Measurements from ENCODE around the gene SYT7.
"Not testable (repeated sequence)": the region's sequence is repeated elsewhere in the genome, so short reads cannot be mapped to it uniquely, and the experiment has no call there.

SYT7 gene

DNA sequence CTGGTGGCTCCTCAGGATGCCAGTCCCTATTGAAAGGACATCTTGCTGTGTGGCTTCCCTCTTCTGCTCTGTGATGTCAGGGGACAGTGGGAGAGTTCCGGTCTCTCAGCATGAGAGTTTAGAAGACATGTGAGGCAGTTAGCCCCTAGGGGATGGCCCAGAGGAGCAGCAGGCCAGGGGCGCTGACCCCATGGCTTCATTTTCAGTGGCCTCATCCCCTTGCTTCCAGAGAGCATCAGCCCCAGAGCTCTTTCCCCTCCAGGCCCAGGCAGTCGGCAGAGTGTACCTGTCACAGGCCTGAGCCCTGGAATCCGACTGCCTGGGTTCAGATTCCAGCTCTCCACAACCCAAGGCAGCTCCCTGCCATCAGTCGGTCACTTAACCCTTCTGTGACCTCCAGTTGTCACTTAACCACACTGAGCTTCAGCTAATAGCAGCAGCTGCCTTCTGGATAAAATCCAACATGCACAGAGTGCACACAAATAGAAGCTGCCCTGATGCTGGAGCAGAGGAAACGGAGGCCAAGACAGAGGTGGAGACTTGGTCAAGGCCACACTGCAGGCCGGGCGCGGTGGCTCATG, 86.4 kb downstream of the SYT7 start:
- DNase-seq, result no peak

DNA sequence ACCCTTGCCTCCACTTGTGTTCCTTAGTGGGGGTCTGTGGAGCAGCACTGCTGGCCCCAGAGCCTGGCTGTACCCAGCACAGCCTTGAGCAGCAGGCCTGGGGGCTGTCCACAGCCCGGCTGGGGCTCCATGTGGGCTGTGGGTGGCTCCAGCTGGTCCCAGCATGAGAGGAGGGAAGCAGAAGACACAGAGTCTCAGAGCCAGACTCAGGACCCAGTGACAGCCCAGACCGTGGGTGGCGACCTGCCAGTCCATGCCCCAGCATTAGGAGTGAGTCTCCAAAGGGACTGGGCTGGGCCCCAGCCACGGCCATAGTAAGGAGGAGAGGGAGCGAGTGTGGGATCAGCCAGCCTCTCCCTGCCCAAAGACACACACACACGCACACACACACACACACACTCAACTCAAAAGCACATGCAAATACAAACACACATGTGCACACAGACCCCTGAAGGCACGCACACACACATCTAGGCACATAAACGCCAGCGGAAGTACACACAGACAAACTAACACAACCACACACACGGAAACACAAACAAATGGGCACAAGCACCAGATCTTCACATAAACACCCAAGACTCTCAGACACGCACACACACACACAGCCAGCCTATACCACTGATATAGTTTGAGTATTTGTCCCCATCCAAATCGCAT, 89.0 kb downstream of the SYT7 start:
- DNase-seq, result no peak

DNA sequence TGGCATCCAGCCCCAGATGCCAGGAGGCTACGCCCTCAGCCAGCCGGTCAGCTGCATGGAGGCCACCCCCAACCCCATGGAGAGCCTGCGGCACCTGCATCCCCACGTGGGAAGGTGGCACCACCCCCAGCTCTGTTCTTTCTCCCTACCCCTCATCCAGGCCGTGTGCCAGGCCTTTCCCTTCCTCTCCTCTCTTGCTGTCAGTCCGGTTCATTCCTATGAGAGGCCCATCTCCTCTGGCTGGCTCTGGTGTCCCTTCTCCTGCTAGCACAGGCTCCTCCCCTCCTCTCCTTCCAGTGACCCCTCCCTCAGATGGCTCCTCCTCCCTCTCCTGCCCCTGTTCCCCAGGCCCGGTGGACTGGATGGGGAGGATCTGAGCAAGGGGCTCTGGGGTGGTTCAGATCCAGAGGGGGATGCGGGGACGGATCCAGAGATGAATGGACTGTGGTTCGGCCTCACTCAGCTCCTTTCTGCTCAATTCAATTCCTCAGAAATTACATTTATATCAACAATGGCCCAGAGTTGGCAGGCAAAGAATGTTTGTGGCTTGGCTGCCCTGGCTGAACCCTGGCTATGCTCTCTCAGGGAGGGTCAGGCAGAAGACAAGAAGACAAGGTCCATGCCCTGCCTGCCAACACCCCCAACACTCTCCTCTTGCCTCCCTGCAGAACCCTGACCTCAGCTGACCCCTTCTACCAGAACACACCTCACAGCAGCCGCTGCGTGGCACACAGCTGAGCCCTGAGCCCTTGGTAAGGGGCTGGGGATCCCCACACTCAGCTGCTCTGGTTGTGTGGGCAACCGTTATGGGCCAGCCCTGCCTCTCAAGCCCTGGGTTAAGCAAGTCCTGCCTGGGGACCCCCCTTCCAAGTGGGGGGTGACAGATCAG, 90.8 kb downstream of the SYT7 start:
- DNase-seq, result no peak

DNA sequence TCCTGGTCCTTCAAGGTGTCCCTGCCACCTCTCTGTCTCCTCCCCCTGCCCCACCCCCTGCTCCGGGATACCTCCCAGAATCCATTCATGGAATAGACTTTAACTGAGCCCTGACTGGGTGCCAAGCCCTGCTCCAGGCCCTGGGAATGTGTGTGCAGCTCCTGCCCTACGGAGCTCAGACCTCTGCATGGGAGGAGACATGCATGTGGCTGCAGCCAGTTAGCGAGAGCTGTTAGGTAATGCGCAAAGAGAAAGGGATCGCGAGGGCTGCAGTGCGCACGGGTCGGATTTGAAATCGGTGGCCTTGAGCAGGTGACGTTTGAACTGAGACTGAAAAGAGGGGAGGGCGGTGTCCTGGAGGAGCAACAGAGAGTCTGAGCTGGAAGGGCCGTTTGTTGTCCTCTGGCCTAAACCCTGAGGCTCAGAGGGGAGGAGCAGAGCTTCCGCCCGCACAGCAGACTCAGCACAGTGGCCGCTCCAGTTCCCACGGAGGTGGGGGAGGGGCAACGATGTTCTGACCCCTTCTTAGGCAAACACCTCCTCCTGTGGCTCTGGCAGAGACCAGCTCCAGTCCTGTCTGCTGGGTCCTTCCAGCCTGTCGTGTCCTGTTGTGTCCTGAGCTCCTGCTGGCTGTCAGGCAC, 92.1 kb downstream of the SYT7 start:
- no peak for DNase-seq

DNA sequence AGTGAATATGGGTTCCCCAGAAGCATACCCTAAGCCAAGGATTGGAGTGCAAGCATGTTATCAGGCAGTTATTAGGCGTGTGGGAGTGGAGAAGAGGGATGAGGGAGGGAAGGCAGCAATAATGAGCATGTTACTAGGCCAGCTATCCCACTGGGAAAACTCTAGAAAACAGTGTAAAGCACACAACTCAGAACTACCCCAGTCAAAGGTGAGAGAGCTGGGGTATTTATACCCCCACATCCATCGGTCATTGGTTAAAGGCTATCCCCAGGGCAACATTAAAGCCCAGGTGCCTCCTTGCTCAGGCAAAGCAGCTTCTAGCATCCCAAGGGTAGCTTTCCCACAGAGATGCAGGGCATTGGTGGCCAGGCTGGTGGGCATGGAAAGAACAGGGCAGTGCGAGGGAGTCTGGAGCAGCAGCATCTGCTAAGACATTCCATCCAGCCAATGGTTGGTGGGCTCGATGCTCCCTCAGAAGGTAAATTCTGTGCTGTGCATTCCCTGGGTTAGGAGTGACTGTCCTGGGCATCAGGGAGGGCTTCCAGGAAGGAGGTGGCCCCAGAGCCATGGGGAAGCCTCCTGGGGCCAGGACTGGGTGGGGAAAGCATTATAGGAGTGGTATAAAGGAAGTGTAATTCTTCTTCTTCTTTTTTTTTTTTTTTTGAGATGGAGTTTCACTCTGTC, 93.4 kb downstream of the SYT7 start:
- no peak for DNase-seq

DNA sequence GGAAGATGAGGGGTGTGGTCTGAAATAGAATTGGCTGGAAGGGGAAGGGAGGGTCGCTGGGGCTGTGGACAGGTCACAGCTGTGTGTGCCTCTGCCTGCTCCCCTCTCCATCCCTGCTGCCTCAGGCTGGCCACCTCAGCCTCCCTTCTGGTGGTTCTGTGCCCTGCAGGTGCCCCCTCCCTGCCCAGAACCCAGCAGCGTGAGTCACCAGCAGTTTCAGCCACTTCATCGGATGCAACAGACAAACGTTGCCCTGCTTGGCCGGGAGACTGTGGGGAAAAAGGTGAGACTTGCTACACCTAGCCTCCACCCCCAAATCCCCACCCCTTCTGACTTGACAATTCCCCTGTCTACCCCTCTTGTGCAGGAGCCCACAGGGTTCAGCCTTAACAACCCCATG, 94.1 kb downstream of the SYT7 start:
- DNase-seq, result no peak

DNA sequence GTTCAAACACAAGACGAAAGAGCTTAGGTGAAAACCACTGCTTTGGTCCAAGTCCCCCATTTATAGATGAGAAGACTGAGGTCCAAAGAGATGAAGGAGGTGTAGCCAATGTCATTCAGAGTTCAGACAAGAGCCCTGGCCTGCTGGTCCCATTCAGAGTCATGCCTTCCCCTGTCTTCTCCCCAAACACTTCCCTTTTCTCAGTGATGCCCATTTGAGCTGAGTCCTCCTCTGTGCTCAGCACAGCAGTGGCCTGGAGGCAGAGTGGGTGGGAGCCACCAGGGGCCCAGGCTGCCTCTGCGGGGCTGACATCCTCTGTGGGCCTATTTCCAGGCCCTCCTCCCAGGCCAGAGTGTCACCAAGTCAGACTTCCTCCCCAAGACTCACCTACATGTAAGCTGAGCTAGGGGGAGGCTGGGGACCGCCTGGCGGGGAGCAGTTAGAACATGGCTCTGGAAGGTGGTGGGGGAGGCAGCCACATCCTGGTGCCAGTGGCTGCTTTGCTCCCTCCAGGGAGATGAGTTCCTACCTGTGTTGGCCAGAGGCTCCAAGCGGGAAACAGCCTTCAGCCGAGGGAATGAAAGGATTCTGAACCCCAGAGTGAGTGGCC, 94.8 kb downstream of the SYT7 start:
- DNase-seq, result no peak

DNA sequence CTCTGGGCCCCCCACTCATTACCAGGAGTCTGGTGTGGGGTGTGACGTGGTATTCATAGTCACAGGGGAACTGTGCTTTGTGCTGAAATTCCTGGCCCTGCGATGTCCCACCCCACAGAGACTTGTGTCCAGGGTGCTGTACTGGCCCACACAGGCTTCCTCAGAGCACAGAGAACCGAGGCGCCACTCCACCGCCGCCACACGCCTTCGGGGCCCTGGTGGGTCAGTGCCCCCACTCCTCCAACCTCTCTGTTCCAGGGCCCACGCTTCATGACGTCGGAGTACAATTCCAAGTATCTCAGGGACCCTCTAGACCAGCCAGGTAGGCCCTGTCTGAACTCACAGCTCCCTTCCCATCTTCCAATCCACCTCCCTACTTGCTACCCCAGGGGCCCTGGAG, 95.8 kb downstream of the SYT7 start:
- DNase-seq, result no peak

DNA sequence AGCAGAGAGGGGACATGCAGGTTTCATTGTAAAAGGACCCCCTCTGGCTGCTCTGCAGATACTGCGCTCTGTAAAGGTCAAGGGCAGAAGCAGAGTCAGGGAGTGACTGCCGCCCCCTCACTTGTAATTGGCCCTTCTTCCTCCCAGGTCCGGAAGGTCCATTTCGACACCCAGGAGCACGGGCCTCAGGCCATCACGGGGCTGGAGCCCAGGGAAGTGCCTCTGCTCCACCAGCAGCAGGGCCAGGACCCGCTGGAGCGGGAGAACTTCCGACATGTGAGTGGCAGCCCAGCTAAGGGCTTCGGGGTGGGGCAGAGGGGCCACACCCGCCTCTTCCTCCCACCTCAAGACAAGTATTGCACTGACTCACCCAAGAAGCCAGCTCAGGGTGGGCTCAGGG, 96.3 kb downstream of the SYT7 start:
- DNase-seq, result no peak

DNA sequence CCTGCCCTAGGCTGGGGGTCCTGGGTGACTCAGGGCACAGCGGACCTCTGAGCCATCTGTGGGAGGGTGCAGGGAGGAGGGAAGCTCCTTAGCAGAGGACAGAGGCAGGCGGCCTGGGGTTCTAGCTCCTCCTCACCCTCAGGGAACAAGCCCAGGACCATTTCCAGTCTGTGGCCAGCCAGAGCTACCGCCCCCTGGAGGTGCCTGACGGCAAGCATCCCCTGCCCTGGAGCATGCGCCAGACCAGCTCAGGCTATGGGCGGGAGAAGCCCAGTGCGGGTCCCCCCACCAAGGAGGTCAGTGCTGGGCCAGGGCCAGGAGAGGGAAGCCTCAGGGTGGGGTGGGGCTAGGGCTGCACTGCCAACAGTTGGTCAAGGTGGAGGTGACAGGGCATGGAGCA, 98.4 kb downstream of the SYT7 start:
- no peak for DNase-seq

DNA sequence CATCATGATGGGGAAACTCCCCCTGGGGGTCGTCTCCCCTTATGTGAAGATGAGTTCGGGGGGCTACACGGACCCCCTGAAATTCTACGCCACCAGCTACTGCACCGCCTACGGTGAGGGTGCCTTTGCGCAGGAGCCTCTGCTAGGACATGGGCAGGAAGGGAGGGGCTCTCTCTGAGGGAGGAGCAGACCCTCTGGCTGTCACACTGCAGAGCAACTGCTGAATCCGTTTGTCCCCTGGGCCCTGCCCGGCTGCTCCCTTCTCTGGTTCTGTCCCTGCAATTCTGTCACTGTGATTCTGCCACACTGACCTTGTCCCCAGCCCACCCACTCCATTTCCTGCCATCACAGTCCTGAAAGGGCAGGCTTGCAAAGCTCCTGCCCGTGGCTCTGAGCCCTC, 99.1 kb downstream of the SYT7 start:
- DNase-seq, result no peak

DNA sequence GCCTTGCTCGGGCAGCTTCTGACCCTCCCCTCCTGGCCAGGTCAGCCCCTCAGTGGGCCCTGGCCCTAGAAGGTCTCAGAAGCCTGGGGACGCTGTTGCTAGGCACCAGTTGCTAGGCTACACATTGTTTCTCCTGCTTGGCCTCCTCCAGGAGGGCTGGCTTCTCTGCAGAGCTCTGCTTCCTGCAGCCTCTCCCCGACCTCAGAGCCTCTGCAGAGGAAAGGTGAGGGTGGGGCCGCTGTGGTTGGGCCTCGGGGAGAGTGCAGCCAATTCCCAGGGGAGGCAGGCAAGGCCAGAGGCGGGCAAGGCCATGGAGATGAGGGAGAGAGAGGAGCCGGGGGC, 99.9 kb downstream of the SYT7 start:
- DNase-seq, result no peak

DNA sequence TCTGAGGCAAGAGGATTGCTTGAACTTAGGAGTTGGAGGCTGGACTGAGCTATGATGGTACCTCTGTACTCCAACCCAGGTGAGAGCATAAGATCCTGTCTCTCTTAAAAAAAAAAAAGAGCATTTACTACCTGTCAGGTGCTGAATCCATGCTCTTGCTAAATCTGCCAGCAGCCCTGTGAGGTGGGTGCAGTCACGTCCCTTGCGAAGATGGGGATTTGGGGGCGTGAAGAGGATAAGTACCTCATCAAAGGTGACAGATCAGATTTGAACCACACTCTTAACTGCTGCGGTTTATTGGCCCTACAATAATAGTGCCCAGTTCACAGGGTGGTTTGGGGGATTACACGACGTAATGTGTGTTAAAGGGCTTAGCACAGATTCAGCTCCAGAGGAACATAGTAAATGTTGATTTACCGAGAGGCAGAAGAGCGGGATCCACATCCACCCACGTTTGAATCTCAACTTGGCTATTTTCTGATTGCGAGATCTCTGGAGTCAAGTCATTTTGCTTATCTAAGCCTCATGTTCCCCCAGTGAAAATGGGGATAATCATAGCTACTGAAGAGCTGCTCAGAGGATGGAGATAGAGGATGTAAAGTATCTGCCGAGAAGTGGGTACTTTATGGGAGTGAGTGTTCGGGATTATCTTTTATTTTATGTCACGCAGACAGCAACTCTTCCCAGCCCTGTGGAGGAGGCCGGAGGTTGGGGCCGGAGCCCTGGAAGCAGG, 100.4 kb downstream of the SYT7 start:
- no peak for DNase-seq

DNA sequence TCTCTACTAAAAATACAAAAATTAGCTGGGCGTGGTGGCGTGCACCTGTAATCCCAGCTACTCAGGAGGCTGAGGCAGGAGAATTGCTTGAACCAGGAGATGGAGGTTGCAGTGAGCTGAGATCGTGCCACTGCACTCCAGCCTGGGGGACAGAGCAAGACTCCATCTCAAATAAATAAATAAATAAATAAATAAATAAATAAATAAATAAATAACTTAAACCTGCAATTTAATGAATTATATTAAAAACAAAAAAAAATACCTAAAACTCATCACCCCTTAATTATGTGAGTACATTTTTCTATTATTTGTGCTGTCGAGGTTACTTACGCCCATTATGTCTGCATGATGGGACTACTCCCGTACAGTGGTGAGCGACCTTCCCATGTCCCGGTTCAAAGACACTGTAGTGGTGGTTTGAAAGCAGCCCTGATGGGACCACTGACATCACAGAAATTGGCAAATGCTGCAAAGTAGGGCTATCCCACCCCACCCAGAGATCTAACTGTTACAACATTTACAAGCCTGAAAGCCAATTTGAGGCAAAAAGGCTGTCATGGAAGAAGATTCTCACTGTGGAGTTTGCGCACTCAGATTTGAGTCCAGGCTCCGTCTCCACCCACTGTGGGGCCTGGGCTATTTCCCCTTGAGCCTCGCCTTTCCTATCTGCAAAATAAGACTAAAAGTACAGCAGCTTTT, 101.4 kb downstream of the SYT7 start:
- DNase-seq, result not testable (repeated sequence)

DNA sequence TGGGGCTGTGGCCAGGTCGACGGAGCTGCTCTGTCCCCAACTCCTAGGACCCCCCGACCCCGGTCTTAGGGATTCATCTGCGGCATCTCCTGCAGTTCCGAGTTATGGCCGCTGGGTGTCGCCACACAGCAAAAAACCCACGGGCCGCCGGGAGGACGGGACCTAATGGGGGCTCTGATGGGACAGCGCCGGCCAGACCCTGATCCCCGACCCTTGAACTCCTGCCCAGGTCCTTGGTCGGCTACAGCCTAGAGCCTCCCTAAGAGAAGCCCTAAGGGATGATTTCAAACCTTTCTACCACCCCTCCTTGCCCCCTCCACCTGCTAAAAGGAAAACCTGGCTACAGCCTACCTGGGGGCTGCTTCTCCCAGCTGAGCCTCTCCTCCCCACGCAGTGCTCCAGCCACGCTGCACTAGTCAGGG, 103.1 kb downstream of the SYT7 start:
- peak; percentile 47 for DNase-seq

DNA sequence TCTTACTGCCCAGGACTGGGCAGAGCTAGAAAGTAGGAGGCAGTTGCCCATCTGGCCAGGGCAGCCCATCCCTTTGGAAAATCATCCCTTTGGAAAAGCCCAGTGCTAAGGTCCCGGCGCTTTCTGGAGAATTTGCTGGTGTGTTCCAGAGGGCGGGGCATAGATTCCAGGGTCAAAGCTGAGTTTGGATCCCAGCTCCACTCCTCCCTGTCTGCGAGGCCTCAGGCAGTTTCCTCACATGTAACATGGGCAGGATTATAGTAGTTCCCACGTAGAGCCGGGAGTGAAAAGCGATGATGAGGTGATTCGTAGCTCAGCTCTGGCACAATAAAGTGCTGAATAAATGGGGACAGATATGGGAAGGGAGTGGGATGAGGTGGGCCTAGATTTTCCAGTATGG, 103.8 kb downstream of the SYT7 start:
- no peak for DNase-seq

DNA sequence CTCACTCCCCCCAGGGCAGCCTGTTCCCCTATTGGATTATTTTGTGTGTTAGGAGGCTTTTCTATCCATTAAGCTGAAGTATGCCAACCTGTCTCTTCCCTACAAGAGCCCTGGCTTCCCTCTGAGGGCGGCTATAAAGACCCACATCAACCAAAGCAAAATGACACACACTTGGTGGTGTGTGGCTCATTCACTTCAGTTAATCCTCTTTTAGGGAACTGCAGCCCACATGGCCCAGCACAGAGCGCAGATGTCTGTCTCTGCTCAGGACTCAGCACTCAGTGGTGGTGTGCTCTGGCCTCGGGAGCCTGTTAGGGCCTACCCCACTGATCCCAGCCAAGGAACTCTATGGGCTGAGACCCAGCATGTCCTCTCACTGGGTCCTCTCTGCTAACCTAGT, 104.5 kb downstream of the SYT7 start:
- no peak for DNase-seq

DNA sequence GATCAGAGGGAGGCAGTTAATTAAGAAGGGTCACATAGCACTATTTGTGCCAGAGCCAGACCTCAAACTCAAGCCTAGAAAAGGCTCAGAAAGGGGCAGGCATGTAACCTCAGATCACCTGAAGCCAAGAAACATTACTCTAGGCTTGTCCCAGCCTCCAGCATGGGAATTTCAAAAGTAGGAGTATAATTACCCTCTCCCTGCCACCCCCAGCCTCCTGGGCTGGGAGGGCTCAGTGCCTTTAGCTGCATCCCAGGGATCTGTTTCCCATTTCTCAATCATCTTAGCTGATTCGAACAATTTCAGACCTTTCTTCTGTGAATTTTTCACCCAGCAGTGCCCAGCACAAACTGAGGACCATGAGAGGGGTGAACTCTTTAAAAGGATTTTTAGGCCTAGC, 105.4 kb downstream of the SYT7 start:
- no peak for DNase-seq

DNA sequence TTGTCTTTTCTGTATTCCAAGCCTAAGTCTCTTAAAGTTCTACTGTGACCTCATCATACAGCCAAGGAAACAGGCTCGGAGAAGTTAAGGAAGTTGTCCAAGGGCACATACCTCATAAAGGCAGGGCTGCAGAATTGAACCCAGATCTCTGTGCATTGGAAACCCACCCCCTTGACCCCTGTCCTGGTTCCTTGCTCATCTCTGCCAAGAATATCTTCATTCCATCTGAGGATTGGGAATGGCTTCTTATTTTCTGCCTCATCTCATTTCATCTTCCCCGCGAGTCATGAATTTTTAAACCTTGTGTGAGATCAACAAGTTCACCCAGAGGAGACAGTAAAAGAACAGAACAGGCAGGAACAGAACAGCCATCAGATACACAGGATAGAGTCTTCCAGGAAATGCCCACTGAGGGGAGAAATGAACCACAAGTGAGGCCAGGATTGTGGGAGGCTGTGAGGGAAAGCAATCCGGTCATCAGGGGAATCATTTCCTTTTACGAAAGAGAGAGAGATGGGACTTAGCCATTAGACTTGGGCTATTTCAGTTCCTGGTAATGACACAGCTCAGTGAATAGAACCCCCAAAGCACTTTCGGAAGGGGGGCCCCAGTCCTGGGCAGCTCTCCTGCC, 106.7 kb downstream of the SYT7 start:
- no peak for DNase-seq

DNA sequence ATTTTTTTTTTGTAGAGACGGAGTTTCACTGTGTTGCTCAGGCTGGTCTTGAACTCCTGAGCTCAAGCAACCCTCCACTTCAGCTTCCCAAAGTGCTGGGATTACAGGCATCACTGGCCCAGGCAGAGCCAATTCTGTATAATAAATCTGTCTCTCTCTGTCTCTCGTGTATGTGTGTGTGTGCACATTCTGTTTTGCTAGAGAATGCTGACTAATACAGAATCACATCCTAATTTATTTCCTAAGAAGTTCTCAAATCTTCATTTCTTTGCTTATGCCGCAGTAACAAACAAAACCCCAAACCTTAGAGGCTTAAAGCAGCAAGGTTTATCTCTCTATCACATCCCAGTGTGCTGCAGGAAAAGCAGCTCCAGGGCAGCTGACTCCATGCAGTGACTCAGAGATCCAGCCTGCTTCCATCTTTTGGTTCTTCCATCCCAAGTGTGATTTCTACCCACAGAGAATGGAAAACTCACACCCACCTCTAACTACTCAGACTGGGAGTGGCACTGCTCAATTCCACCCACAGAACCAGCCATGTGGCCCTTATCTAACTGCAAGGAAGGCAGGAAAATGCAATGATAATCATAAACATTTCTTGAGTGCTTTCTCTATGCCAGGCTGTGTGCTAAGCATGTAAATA, 107.4 kb downstream of the SYT7 start:
- no peak for DNase-seq
